Adrenal gland (tissue), 5 donors: ENCODE measurements around the gene ERCC4.

Experiments
- POLR2A ChIP-seq, 2 donors: fragments of 450-650 bp; IDR thresholded peaks; one replicate each; pipeline ENCODE4 v1.6.1; 2017; ENCODE audit warnings: antibody characterized with exemption in 2 of 2, mild to moderate bottlenecking in 2 of 2, moderate library complexity in 1 of 2
- TF ChIP-seq, protein P1 (sequence below), 6 experiments: fragments of 450-650 bp in 4 of 6; fragments of 200-600 bp in 2 of 6; sonication (generic) in 1 of 6; IDR thresholded peaks; 1 replicate in 5 of 6; 2 replicates in 1 of 6; pipeline versions ENCODE4 v1.5.1 to v1.8.0; 2016 to 2021; ENCODE audit warnings: antibody characterized with exemption in 6 of 6, mild to moderate bottlenecking in 2 of 6, moderate library complexity in 1 of 6
- donor health status: DM: no; HTN: no; CAD: no.

DNA sequence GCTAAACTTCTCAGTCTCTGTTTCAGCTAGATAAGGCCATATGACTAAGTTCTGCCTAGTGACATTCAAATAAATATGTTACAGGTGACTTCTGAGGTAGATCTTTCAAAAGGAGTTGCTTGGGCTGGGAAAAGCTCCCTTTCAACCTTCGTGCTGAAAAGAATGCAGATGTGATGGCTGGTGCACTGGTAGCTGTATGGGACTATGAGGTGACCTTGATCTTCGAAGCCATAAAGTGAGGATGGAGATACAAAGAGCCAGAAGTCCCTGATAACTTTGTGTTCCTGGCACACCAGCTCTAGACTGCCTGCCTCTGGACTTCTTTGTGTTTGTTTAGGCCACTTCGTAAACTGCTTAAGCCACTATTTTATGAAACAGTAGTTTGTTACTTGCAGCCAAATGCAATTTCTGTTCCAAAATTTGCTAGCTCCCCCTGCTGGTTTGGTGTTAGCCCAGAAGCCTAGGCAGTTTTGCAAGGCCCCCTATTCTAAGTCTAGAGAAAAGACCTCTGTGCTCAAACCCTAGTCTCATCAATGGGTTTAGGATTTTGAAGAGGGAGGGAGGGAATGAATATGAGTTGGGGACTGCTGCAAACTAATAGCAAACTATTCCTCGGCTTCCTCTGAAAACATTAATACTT, 23.3 kb upstream of the ERCC4 start:
- TF ChIP-seq, protein P1, sequence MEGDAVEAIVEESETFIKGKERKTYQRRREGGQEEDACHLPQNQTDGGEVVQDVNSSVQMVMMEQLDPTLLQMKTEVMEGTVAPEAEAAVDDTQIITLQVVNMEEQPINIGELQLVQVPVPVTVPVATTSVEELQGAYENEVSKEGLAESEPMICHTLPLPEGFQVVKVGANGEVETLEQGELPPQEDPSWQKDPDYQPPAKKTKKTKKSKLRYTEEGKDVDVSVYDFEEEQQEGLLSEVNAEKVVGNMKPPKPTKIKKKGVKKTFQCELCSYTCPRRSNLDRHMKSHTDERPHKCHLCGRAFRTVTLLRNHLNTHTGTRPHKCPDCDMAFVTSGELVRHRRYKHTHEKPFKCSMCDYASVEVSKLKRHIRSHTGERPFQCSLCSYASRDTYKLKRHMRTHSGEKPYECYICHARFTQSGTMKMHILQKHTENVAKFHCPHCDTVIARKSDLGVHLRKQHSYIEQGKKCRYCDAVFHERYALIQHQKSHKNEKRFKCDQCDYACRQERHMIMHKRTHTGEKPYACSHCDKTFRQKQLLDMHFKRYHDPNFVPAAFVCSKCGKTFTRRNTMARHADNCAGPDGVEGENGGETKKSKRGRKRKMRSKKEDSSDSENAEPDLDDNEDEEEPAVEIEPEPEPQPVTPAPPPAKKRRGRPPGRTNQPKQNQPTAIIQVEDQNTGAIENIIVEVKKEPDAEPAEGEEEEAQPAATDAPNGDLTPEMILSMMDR (IDR thresholded peaks at IDR 0.05) = no peak
- TF ChIP-seq POLR2A (IDR thresholded peaks at IDR 0.05) = no peak
